B cell (primary cell): ENCODE data around the gene SPOCK3. TPM values are rescaled to one million over a fixed set of nuclear protein-coding genes. Genes with fewer than 3 reads are reported as not detected.

Experiments used
- ATAC-seq: fragments of 200-7000 bp; cut with Tn5 transposase; one replicate; pipeline ENCODE4 v1.10.0; 2021; ENCODE audit warnings: low read depth, mild to moderate bottlenecking, moderate number of reproducible peaks, moderate library complexity
- CTCF ChIA-PET: fragments of 350-600 bp; sonication (Branson Sonifier 250); formaldehyde crosslinking; loops from one replicate; lab custom pipeline; 2021; ENCODE audit warnings: antibody characterized with exemption, inconsistent platforms; lab: Charles Lee
- POLR2A ChIA-PET: fragments of 350-600 bp; sonication (Branson Sonifier 250); formaldehyde crosslinking; loops from one replicate; lab custom pipeline; 2021; ENCODE audit warnings: antibody characterized with exemption; lab: Charles Lee
- DNase-seq: peaks from one replicate; pipeline ENCODE4 v3.0.0; 2013
- H2AFZ ChIP-seq: 2 replicates; pipeline ENCODE4 v1.6.1; 2012; ENCODE audit warnings: mild to moderate bottlenecking, low read depth, low read length; ENCODE audit not compliant: insufficient read depth, poor library complexity, severe bottlenecking
- H3K27ac ChIP-seq, 2 donors: 1 replicate in 1 of 2; 2 replicates in 1 of 2; pipeline ENCODE4 v1.5.1; 2012 to 2013; ENCODE audit warnings: low read length in 2 of 2, mild to moderate bottlenecking in 2 of 2, moderate library complexity in 1 of 2
- H3K27me3 ChIP-seq, 4 experiments: fragments of 200-600 bp in 1 of 4; sonication (generic) in 1 of 4; replicated peaks in 1 of 4; 1 replicate in 2 of 4; 2 replicates in 2 of 4; pipeline versions ENCODE4 v1.6.1 to v1.7.0; 2013 to 2016; ENCODE audit warnings: low read length in 3 of 4, mild to moderate bottlenecking in 2 of 4, mixed read lengths in 1 of 4, moderate library complexity in 1 of 4; ENCODE audit not compliant: insufficient read depth in 4 of 4, control insufficient read depth in 3 of 4; ENCODE audit errors: control extremely low read depth in 1 of 4
- H3K36me3 ChIP-seq, 2 experiments: replicated peaks in 1 of 2; 1 replicate in 1 of 2; 2 replicates in 1 of 2; pipeline versions ENCODE4 v1.6.1 to v1.7.1; 2013; ENCODE audit warnings: low read length in 1 of 2; ENCODE audit not compliant: insufficient read depth in 2 of 2, control insufficient read depth in 1 of 2; ENCODE audit errors: control extremely low read depth in 1 of 2, extremely low read depth in 1 of 2
- H3K4me1 ChIP-seq, 2 donors: fragments of 200-600 bp in 1 of 2; sonication (generic) in 1 of 2; 1 replicate in 1 of 2; 2 replicates in 1 of 2; pipeline versions ENCODE4 v1.5.1 to v1.6.1; 2013 to 2017; ENCODE audit warnings: low read length in 2 of 2; ENCODE audit not compliant: control insufficient read depth in 2 of 2, insufficient read depth in 2 of 2
- H3K4me2 ChIP-seq: replicated peaks from 2 replicates; pipeline ENCODE3; 2012; ENCODE audit warnings: mild to moderate bottlenecking, low read depth, low read length; ENCODE audit not compliant: poor library complexity, severe bottlenecking
- H3K4me3 ChIP-seq, 5 experiments: fragments of 200-600 bp in 1 of 5; sonication (generic) in 1 of 5; 1 replicate in 3 of 5; 2 replicates in 2 of 5; pipeline versions ENCODE4 v1.5.1 to v1.7.0; 2011 to 2016; ENCODE audit warnings: low read length in 4 of 5, mild to moderate bottlenecking in 4 of 5, low read depth in 2 of 5, control low read depth in 1 of 5, moderate library complexity in 1 of 5; ENCODE audit not compliant: insufficient read depth in 1 of 5; ENCODE audit errors: control extremely low read depth in 1 of 5, extremely low read depth in 1 of 5
- H3K79me2 ChIP-seq: fragments of 200-600 bp; sonication (generic); one replicate; pipeline ENCODE4 v1.6.0; 2016; ENCODE audit warnings: low read length; ENCODE audit not compliant: control insufficient read depth, insufficient read depth
- H3K9ac ChIP-seq: fragments of 200-600 bp; sonication (generic); 2 replicates; pipeline ENCODE4 v1.6.1; 2017; ENCODE audit warnings: mild to moderate bottlenecking, low read length, moderate library complexity
- H3K9me3 ChIP-seq, 3 donors: one replicate each; pipeline versions ENCODE4 v1.6.1 to v1.7.1; 2013; ENCODE audit warnings: low read length in 2 of 3; ENCODE audit not compliant: control insufficient read depth in 2 of 3, insufficient read depth in 1 of 3; ENCODE audit errors: control extremely low read depth in 1 of 3
- H4K20me1 ChIP-seq: 2 replicates; pipeline ENCODE4 v1.6.0; 2012; ENCODE audit warnings: mild to moderate bottlenecking, low read length; ENCODE audit not compliant: insufficient read depth, control insufficient read depth, poor library complexity, severe bottlenecking
- H3K27ac Mint-ChIP-seq: one replicate; pipeline ENCODE4 v1.8.0; 2021; ENCODE audit warnings: mixed read lengths
- H3K27me3 Mint-ChIP-seq: one replicate; pipeline ENCODE4 v1.8.0; 2021; ENCODE audit warnings: mixed read lengths
- H3K4me1 Mint-ChIP-seq: one replicate; pipeline ENCODE4 v1.8.0; 2021; ENCODE audit warnings: mixed read lengths
- H3K4me3 Mint-ChIP-seq: one replicate; pipeline ENCODE4 v1.8.0; 2021; ENCODE audit warnings: mixed read lengths
- H3K9me3 Mint-ChIP-seq: one replicate; pipeline ENCODE4 v1.8.0; 2022; ENCODE audit warnings: mixed read lengths; ENCODE audit not compliant: insufficient read depth
- CTCF ChIP-seq: fragments of 200-600 bp; IDR thresholded peaks from one replicate; pipeline ENCODE4 v1.8.0; 2022; ENCODE audit warnings: antibody characterized with exemption, mild to moderate bottlenecking
- EZH2 ChIP-seq: IDR thresholded peaks from 2 replicates; pipeline ENCODE4 v1.6.1; 2012; ENCODE audit warnings: borderline replicate concordance, low read depth, mild to moderate bottlenecking, moderate library complexity, low read length; ENCODE audit not compliant: insufficient read depth, poor library complexity, severe bottlenecking
- WGBS: methylation state at CpG from one replicate; pipeline ENCODE4 v1.1.5; 2013; ENCODE audit warnings: missing lambda C conversion rate; ENCODE audit not compliant: insufficient coverage; 5-methylcytosine and 5-hydroxymethylcytosine counted together
- intact Hi-C: fragments of 100-400 bp; cut with micrococcal nuclease; formaldehyde crosslinking; loops from one replicate; pipeline ENCODE4 v1.10.0; 2022
- polyA plus RNA-seq: library from polyadenylated mRNA; depleted of rRNA; stranded (reverse); fragments of >200 nt; gene quantifications from 2 replicates; pipeline ENCODE4 v1.2.3, GENCODE V29; 2012
- total RNA-seq, 2 donors: library from RNA; stranded (reverse); fragments of 120-200 nt in 1 of 2; gene quantifications; 1 replicate in 1 of 2; 2 replicates in 1 of 2; pipeline versions ENCODE4 v1.2.3 to v1.2.4, GENCODE V29; 2013 to 2022

Gene SPOCK3
- total and polyA plus RNA-seq, 2 donors (not counting 1 experiment from before 2014, with no cell fraction given) = not detected

- WGBS = 73% methylated on average over 2 of the region's 4 CpGs
- Histone ChIP-seq H3K9me3 (peaks cover 0 to 3% (median 0%) of the 10 kb centered on the region in 3 donors), H3K9ac (no peak overlapping the region), H3K4me1 (no peaks in the 10 kb centered on the region), H3K27ac (no peak overlapping the region), H4K20me1 (no peaks in the 10 kb centered on the region), H3K36me3 (no peaks in the 10 kb centered on the region), H3K4me2 (no peak overlapping the region), H3K27me3 (no peaks in the 10 kb centered on the region), H3K79me2 (no peaks in the 10 kb centered on the region), H3K4me3 (no peak overlapping the region), H2AFZ (no peak overlapping the region)
- no peak for ATAC-seq
- Mint-ChIP-seq H3K4me3 (no peak overlapping the region), H3K27ac (no peak overlapping the region), H3K9me3 (no peaks in the 10 kb centered on the region), H3K4me1 (no peaks in the 10 kb centered on the region), H3K27me3 (no peaks in the 10 kb centered on the region)
- intact Hi-C loops = no loop called here
- CTCF ChIA-PET = no interaction called here
- DNase-seq = no peak
- POLR2A ChIA-PET = no interaction called here
- no peak for TF ChIP-seq EZH2
- no peak for TF ChIP-seq CTCF
Measured at GRCh38 chr4:167114416-167114971, 119.8 kb downstream of the SPOCK3 start.

- H3K9ac ChIP-seq = no peak overlapping the region
- CTCF ChIA-PET = no interaction called here
- no peaks in the 10 kb centered on the region for H3K4me1 ChIP-seq
- Mint-ChIP-seq H3K4me1 (no peaks in the 10 kb centered on the region), H3K27me3 (no peaks in the 10 kb centered on the region), H3K9me3 (no peaks in the 10 kb centered on the region), H3K4me3 (no peak overlapping the region), H3K27ac (no peak overlapping the region)
- H3K79me2 ChIP-seq = no peaks in the 10 kb centered on the region
- no peak for ATAC-seq
- no peak for DNase-seq
- H4K20me1 ChIP-seq = no peaks in the 10 kb centered on the region
- H3K9me3 ChIP-seq = no peaks in the 10 kb centered on the region
- POLR2A ChIA-PET = no interaction called here
- 100% methylated on average over 1 of the region's 1 CpG for WGBS
- H3K27me3 ChIP-seq = no peaks in the 10 kb centered on the region
- H3K36me3 ChIP-seq = no peaks in the 10 kb centered on the region
- no peak overlapping the region for H3K4me3 ChIP-seq
- no peak overlapping the region for H2AFZ ChIP-seq
- intact Hi-C loops = no loop called here
- H3K27ac ChIP-seq = no peak overlapping the region
- H3K4me2 ChIP-seq = no peak overlapping the region
- TF ChIP-seq CTCF (no peak), EZH2 (no peak)
Measured at GRCh38 chr4:167111622-167112021, 122.7 kb downstream of the SPOCK3 start.
